Stimulated activated CD4-positive, alpha-beta T cell treated with anti-CD3 and anti-CD28 coated beads, Interleukin-1b, Interleukin-23, amount 100 ng/mL, for 1 hour (primary cell): Measurements from ENCODE around the gene GPR151.

Source experiments
- DNase-seq, 2 donors: peaks; one replicate each; pipeline ENCODE4 v3.0.0-alpha.2; 2020; ENCODE audit warnings: low read depth in 2 of 2

GPR151 gene

GRCh38 chr5:146520731-146521130, 4.7 kb upstream of the GPR151 start:
- DNase-seq, result no peak

DNA sequence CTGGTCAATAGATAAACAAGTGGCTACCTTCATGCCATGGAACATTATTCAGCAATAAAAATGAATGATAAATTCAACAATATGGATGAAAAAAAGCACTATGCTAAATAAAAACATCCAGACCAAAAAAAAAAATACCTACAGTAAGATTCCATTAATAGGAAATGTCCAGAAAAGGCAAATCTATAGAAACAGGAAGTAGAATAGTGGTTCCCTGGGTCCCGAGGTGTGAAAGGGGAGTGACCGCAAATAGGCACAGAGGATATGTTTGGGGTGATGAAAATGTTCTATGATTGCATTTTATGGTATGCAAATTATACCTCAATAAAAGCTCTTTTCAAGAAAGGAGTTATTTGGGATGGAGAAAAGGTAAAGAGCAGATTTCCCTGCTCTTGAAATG, 3.6 kb upstream of the GPR151 start:
- DNase-seq, result no peak

- DNase-seq, result no peak
Measured at GRCh38 chr5:146515473-146516150, 378 bp downstream of the GPR151 start.

GRCh38 chr5:146514575-146514974, 1.4 kb downstream of the GPR151 start:
- DNase-seq, result no peak

DNA sequence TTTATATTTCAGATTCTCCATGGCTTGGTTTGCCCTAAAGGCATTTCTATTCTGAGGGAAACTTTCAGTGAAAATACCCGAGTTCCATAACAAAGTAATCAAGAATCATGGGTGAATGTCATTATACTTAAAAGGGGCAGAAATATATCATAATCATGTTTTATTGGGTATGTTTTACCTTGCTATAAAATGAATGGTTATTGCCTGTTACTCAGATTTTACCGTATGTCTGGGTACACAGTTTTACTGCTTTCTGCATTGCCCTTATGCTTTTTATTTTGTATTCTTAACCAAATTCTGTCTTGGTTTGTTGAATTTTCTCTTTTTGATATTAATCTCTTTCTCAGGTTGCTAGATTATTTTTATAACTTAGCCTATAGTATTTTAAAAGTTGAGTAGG, 2.5 kb downstream of the GPR151 start:
- DNase-seq, result no peak

DNA sequence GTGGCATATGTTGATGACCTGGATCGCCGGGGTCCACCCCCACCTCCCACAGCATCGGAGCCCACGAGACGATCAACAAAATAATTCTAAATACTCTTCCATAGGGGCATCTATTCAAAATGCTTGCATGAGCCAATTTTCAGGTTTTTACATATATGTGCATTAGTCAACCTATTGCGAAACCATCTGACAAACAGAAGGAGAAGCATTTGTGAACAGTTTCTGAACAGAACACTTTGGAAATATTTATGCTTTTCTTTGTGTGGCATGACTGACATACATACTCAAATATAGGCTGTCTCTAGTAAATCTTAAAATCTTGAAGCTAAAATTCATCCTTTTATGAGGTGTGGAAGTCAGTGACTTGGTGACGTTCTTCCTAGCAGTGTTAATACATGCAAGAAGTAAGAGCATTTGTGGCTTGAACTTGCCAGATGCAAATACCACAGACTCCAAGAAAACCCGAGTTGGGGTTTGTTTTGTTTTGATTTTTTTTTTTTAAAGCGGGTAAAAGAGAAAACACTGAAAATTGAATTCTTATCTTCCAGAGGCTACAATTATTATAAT, 5.3 kb downstream of the GPR151 start:
- DNase-seq, result no peak

DNA sequence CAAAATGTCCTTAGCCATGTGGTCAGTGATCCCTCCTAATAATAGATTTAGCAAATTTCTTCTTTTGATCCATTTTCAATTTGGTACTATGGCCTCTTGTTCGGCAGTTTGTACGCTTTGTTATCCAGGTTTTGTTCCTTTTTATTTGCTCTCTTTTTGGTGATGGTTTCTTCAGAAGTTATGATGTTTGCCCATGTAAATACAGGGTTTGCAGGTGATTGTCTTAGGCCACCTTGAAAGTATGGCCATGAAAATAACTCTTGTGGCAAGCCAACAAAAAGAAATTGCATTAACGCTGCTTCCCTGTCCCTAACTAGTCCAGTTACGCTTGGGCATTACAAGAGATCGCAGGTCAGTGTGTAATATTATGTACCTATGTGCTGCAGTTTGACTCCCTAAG, 8.6 kb downstream of the GPR151 start:
- no peak for DNase-seq

GRCh38 chr5:146499680-146500079, 16.3 kb downstream of the GPR151 start:
- DNase-seq, result no peak

- DNase-seq, result no peak
Measured at GRCh38 chr5:146494656-146495055, 21.3 kb downstream of the GPR151 start.

DNA sequence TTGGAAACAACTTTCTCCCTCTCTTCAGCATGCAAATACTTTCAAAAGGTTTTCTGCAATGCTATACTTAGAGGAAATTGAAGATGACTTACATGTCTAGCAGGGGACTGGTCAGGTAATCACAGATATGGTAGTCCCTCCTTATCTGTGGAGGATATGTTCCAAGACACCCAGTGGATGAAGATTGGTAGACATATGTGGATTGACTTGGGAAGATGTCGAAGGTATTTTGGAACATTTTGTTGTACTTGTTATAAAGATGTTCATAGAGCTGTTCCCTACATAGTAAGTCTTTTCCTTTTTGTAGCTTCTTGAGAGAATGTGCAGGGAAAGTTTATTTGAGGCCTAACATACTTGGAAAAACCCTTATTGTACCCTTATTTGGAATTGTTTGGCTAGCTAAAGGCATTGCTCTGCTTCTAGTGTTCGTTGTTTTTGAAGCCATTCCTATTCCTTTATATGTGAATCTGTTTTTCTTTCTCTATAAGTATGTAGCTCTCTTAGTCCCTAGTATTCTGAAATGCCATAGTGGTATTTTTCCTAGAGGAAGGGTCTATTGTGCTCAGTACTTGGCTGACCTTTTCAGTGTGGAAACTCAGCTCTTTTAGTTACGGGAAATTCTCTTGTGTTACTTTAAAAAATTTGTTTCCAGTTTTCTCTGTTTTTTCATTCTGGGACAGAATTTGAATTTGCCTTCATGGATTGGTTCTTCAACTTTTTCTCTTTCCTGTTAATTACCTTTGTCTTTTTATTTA, 25.7 kb downstream of the GPR151 start:
- DNase-seq, result no peak

- no peak for DNase-seq
Measured at GRCh38 chr5:146484714-146485391, 31.1 kb downstream of the GPR151 start.

GRCh38 chr5:146482775-146483174, 33.2 kb downstream of the GPR151 start:
- DNase-seq, result no peak

- DNase-seq, result no peak
Measured at GRCh38 chr5:146475906-146476305, 40.1 kb downstream of the GPR151 start.

DNA sequence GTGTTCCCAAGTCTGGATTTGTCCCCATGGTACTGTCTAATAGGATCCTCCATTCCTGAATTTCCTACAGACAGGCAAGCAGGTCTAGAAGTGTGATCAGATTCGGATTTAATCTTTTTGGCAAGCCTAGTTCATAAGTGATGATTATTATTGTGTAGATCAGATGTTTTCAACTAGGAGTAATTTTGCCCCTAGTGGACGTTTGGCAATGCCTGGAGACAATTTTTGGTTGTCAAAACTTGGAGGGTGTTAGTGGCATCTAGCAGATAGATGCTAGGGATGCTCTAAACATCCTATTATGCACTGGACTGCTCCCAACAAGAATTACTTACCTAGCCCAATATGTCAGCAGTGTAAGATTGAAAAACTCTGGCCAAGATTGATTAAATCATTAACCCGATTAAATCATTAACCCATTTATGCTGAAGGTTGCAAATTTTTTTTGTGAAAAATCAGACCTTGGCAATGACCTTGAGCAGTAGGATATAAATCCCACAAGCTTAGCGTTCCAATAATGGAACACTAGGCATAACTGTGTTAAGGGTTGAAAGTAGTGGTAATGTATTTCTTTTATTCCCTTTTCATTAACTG, 40.7 kb downstream of the GPR151 start:
- DNase-seq, result no peak

- DNase-seq, result no peak
Measured at GRCh38 chr5:146474065-146474464, 41.9 kb downstream of the GPR151 start.

DNA sequence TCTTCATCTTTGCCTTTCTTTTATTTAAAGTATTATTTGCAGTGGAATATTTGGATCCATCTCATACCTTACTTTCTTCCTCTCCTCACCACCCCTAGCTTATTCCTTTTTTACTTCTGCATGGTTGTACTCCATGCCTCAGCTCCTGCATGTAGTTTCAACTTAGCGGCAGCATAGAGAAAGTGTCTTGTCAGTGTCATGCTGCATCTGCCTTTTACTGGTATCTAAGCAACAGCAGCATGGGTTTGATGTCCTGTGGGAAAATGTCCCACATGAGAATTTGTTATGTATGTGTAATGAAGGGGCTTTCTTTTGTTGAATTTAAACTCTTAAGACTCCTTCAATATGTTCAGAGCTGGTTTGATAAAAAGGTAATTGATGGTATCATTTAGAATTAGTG, 48.2 kb downstream of the GPR151 start:
- DNase-seq, result no peak

GRCh38 chr5:146466521-146467349, 49.3 kb downstream of the GPR151 start:
- DNase-seq, result no peak

DNA sequence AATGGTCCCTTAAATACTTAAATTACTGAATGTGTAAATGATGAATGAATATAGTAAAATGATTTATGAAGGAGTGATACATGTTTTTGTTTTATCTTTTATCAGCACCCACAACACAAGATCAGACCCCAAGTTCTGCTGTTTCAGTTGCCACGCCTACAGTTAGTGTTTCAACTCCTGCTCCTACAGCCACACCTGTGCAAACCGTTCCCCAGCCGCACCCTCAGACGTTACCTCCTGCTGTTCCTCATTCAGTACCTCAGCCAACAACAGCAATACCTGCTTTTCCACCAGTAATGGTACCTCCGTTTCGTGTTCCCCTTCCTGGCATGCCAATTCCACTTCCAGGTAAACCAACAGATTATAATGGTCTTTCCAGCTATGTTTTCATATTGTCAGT, 52.5 kb downstream of the GPR151 start:
- no peak for DNase-seq
